HepG2 (cell line): Measurements from ENCODE around the gene RXYLT1. TPM values are rescaled to one million over a fixed set of nuclear protein-coding genes. Genes with fewer than 3 reads are reported as not detected.

Source experiments
- ATAC-seq: fragments of 200-7000 bp; cut with Tn5 transposase; 3 replicates; pipeline ENCODE4 v1.9.1; 2020; ENCODE audit warnings: mild to moderate bottlenecking, moderate library complexity
- BruUV-seq: library from RNA; stranded (reverse); fragments of 400-500 nt; replicated peaks from 2 replicates; lab custom pipeline; 2021; lab: Mats Ljungman, UMichigan
- CTCF ChIA-PET: fragments of 300-600 bp; formaldehyde crosslinking; extraction: SDS; loops from one replicate; lab custom pipeline; 2021; ENCODE audit warnings: low total read pairs, inconsistent platforms, low intra/inter-chr PET ratio; lab: Yijun Ruan, JAX
- POLR2A ChIA-PET: fragments of 350-600 bp; sonication (Branson Sonifier 250); formaldehyde crosslinking; loops from one replicate; lab custom pipeline; 2020; ENCODE audit warnings: antibody characterized with exemption, inconsistent platforms; lab: Yijun Ruan, JAX
- DNase-seq: peaks from one replicate; pipeline ENCODE4 v3.0.0-alpha.2; 2015; ENCODE audit warnings: low spot score
- FAIRE-seq: peaks from 3 replicates; lab custom pipeline; 2011; peaks lifted over from hg19 to GRCh38; lab: Jason Lieb, UNC
- H2AFZ ChIP-seq: one replicate; pipeline ENCODE4 v1.6.1; 2011; ENCODE audit warnings: low read length, inconsistent platforms
- H3K27ac ChIP-seq: fragments of 300-600 bp; 3 replicates; pipeline ENCODE4 v1.8.0; 2011; ENCODE audit warnings: mixed run types, mild to moderate bottlenecking, mixed read lengths, low read length, inconsistent platforms; ENCODE audit not compliant: insufficient read depth; ENCODE audit errors: extremely low read length
- H3K27me3 ChIP-seq, 2 experiments: fragments of 200-600 bp in 1 of 2; 2 replicates in 1 of 2; 3 replicates in 1 of 2; pipeline versions ENCODE4 v1.6.0 to v1.8.0; 2011; ENCODE audit warnings: low read length in 2 of 2, mild to moderate bottlenecking in 2 of 2, moderate library complexity in 2 of 2, inconsistent platforms in 1 of 2; ENCODE audit not compliant: insufficient read depth in 2 of 2, control insufficient read depth in 1 of 2
- H3K36me3 ChIP-seq, 2 experiments: fragments of 200-600 bp in 1 of 2; replicated peaks in 1 of 2; 2 replicates in 1 of 2; 3 replicates in 1 of 2; pipeline versions ENCODE4 v1.5.1 to v1.8.0; 2011; ENCODE audit warnings: low read length in 2 of 2, inconsistent platforms in 1 of 2; ENCODE audit not compliant: insufficient read depth in 2 of 2, control insufficient read depth in 1 of 2
- H3K4me1 ChIP-seq: 2 replicates; pipeline ENCODE4 v1.5.1; 2012; ENCODE audit warnings: low read length, inconsistent platforms; ENCODE audit not compliant: insufficient read depth
- H3K4me2 ChIP-seq: 2 replicates; pipeline ENCODE4 v1.6.0; 2011; ENCODE audit warnings: low read depth, low read length, inconsistent platforms
- H3K4me3 ChIP-seq, 3 experiments: fragments of 200-600 bp in 1 of 3; sonication (generic), shearing (Covaris generic) in 1 of 3; replicated peaks in 1 of 3; 2 replicates each; pipeline ENCODE4 v1.5.1; 2011 to 2016; ENCODE audit warnings: low read length in 3 of 3, inconsistent platforms in 2 of 3, low read depth in 2 of 3, mild to moderate bottlenecking in 2 of 3, control low read depth in 1 of 3, mixed read lengths in 1 of 3; ENCODE audit not compliant: insufficient read depth in 1 of 3
- H3K79me2 ChIP-seq: one replicate; pipeline ENCODE4 v1.6.1; 2011; ENCODE audit warnings: low read length, inconsistent platforms; ENCODE audit not compliant: insufficient read depth
- H3K9ac ChIP-seq: 2 replicates; pipeline ENCODE4 v1.6.0; 2011; ENCODE audit warnings: mild to moderate bottlenecking, low read depth, low read length, inconsistent platforms; ENCODE audit not compliant: insufficient read depth
- H3K9me3 ChIP-seq: 2 replicates; pipeline ENCODE4 v1.5.1; 2012; ENCODE audit warnings: mild to moderate bottlenecking, low read length
- H4K20me1 ChIP-seq: 2 replicates; pipeline ENCODE4 v1.6.0; 2011; ENCODE audit warnings: inconsistent platforms, mild to moderate bottlenecking, low read length, moderate library complexity; ENCODE audit not compliant: insufficient read depth
- ATF4 ChIP-seq, 2 experiments: fragments of 450-650 bp in 1 of 2; sonication (generic) in 1 of 2; formaldehyde crosslinking; IDR thresholded peaks; 2 replicates each; pipeline versions ENCODE4 v1.5.0 to v1.8.0; 2020 to 2022; ENCODE audit warnings: mild to moderate bottlenecking in 1 of 2, missing genetic modification reagents in 1 of 2
- CAMTA2 ChIP-seq: sonication (generic); formaldehyde crosslinking; IDR thresholded peaks from 2 replicates; pipeline ENCODE4 v1.4.0; 2020; ENCODE audit warnings: mild to moderate bottlenecking, missing genetic modification reagents, borderline replicate concordance
- FOXM1 ChIP-seq: sonication (generic); formaldehyde crosslinking; IDR thresholded peaks from 2 replicates; pipeline ENCODE4 v1.5.0; 2020; ENCODE audit warnings: missing genetic modification reagents
- FOXP1 ChIP-seq, 2 experiments: fragments of 450-650 bp in 1 of 2; IDR thresholded peaks; 2 replicates each; pipeline ENCODE4 v1.6.1; 2017 to 2018; ENCODE audit warnings: antibody characterized with exemption in 1 of 2
- GATAD2A ChIP-seq: IDR thresholded peaks from 2 replicates; pipeline ENCODE4 v1.6.1; 2016
- HIVEP1 ChIP-seq: sonication (generic); formaldehyde crosslinking; IDR thresholded peaks from 2 replicates; pipeline ENCODE4 v1.4.0; 2020; ENCODE audit warnings: mild to moderate bottlenecking, missing genetic modification reagents
- KLF16 ChIP-seq, 2 experiments: sonication (generic) in 1 of 2; formaldehyde crosslinking in 1 of 2; IDR thresholded peaks; 2 replicates each; pipeline versions ENCODE4 v1.6.1 to v1.8.0; 2016 to 2023; ENCODE audit warnings: missing genetic modification reagents in 2 of 2, missing compliant biosample characterization in 1 of 2
- MAX ChIP-seq: IDR thresholded peaks from 2 replicates; pipeline ENCODE4 v1.6.1; 2012; ENCODE audit warnings: inconsistent platforms
- NKX3-1 ChIP-seq: sonication (generic); formaldehyde crosslinking; IDR thresholded peaks from 2 replicates; pipeline ENCODE4 v1.5.0; 2020; ENCODE audit warnings: missing genetic modification reagents
- POLR2G ChIP-seq: fragments of 200-400 bp; formaldehyde crosslinking; IDR thresholded peaks from 2 replicates; pipeline ENCODE4 v1.6.1; 2018; ENCODE audit warnings: mild to moderate bottlenecking, low read depth, low read length, moderate library complexity
- RCOR2 ChIP-seq: IDR thresholded peaks from 2 replicates; pipeline ENCODE4 v1.6.1; 2016; ENCODE audit warnings: missing biosample characterization, missing genetic modification reagents
- SMARCE1 ChIP-seq: fragments of 450-650 bp; IDR thresholded peaks from 2 replicates; pipeline ENCODE4 v1.6.1; 2017; ENCODE audit warnings: borderline replicate concordance
- SMC3 ChIP-seq: IDR thresholded peaks from 2 replicates; pipeline ENCODE4 v1.6.1; 2011; ENCODE audit warnings: low read length, improper control_type of control experiment
- TARDBP ChIP-seq: sonication (generic); formaldehyde crosslinking; IDR thresholded peaks from 2 replicates; pipeline ENCODE4 v1.8.0; 2022; ENCODE audit warnings: mild to moderate bottlenecking, missing genetic modification reagents
- TEAD2 ChIP-seq: sonication (generic); formaldehyde crosslinking; IDR thresholded peaks from 2 replicates; pipeline ENCODE4 v1.9.0; 2021; ENCODE audit warnings: missing genetic modification reagents
- ZC3H13 ChIP-seq: sonication (generic); formaldehyde crosslinking; IDR thresholded peaks from 2 replicates; pipeline ENCODE4 v1.8.1; 2023; ENCODE audit warnings: mild to moderate bottlenecking, missing genetic modification reagents, moderate library complexity
- ZFP36 ChIP-seq: fragments of 150-350 bp; IDR thresholded peaks from 2 replicates; pipeline ENCODE4 v1.6.1; 2018; ENCODE audit warnings: borderline replicate concordance, low read length, low read depth; ENCODE audit not compliant: partially characterized antibody
- ZNF746 ChIP-seq: sonication (generic); formaldehyde crosslinking; IDR thresholded peaks from 2 replicates; pipeline ENCODE4 v1.8.0; 2022; ENCODE audit warnings: mild to moderate bottlenecking, missing genetic modification reagents
- WGBS: methylation state at CpG from one replicate; pipeline ENCODE4 v1.1.6; 2017; ENCODE audit warnings: low lambda C conversion rate; 5-methylcytosine and 5-hydroxymethylcytosine counted together
- in situ Hi-C: cut with HindIII; loops from 2 replicates; pipeline ENCODE4 v1.10.0; 2017; ENCODE audit warnings: low pct_unique_long_range_greater_than_20kb; ENCODE audit not compliant: extremely low pct_ligation_motif_present
- intact Hi-C: fragments of 100-400 bp; cut with micrococcal nuclease; formaldehyde crosslinking; loops from one replicate; pipeline ENCODE4 v1.10.0; 2022; ENCODE audit not compliant: unreplicated experiment
- polyA plus RNA-seq, 8 experiments: library from polyadenylated mRNA; depleted of rRNA in 3 of 8; stranded (reverse) in 7 of 8; unstranded in 1 of 8; fragments of >200 nt; fragmentation: Illumina TruSeq in 4 of 8; extraction: Trizol in 4 of 8; gene quantifications; 2 replicates each; pipeline versions ENCODE4 v1.2.1 to v1.2.3, GENCODE V29; 2011 to 2016; ENCODE audit warnings: low read depth in 4 of 8, missing spikeins in 1 of 8, mixed read lengths in 1 of 8; ENCODE audit not compliant: insufficient read depth in 1 of 8
- total RNA-seq, 5 experiments: library from RNA; depleted of rRNA; stranded (reverse); fragments of >200 nt; fragmentation: Illumina TruSeq; extraction: Trizol; gene quantifications; 2 replicates each; pipeline ENCODE4 v1.2.3, GENCODE V29; 2016; ENCODE audit warnings: low read depth in 1 of 5
- TF ChIP-seq, protein P1 (sequence below): sonication (generic); formaldehyde crosslinking; IDR thresholded peaks from 2 replicates; pipeline ENCODE4 v1.4.0; 2020; ENCODE audit warnings: missing genetic modification reagents, mild to moderate bottlenecking, borderline replicate concordance
- TF ChIP-seq, protein P2 (sequence below): fragments of 450-650 bp; IDR thresholded peaks from 2 replicates; pipeline ENCODE4 v1.6.1; 2017

Gene RXYLT1
- total and polyA plus RNA-seq, 2 of the 13 experiments (the other 11 are each of a cell fraction or from before 2014, with no cell fraction given), result 8.3 to 15.5 TPM

DNA sequence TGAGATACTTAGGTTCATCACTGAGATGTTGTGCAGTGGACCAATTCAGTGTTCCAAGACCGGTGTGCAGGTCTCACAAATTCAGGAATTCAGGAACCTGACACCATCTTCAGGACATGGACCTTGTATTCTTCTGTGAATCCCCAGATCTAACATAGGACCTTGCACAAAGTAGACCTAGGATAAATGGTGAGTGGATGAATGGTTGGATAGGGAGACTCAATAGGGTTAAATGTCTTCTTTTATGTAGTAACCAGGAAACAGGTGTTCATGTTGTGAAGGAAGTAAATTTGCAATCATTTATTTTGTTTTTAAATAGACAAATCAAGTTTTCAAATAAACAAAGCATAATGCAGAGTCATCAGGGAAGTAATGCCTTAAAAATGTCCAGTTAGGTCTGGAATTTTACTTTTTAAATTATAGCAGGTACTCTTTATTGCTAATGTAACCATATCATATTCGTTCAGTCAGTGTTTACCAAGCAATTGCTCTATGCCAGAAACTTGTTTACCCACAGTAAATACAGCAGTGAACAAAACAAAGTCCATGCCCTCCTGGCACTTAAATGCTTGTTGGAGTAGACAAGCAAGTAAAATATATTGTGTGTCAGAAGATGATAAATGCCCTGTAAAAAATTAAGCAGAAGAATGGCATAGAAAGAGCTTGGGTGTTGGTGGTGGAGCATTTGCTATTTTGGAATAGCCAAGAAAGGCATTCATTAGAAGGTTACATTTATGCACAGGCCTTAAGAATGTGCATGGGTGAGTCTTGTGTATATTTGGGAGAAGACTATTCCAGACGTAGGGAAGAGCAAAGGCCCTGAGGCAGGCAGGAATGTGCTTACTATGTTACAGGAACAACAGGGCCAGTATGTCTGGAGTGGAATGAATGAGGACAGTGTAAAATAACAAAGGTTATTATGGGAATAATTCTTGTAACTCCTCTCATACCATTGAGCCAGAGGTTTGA lies 26.3 kb downstream of the RXYLT1 start:
- peak overlapping the region; percentile 13 for H3K27ac ChIP-seq
- ATAC-seq (peak; percentile 91), DNase-seq (peak; percentile 59), FAIRE-seq (peak; percentile 59)
- H4K20me1 ChIP-seq, result no peaks in the 10 kb centered on the region
- in situ Hi-C loops (loop anchor here (10.0 to 25.0 kb wide), 2 partner anchors 144 to 381 kb away; partner anchors contain the start of gene DPY19L2), intact Hi-C loops (no loop called here)
- no TSS peak for BruUV-seq
- WGBS, result 43% methylated on average over 3 of the region's 3 CpGs
- no peaks in the 10 kb centered on the region for H3K79me2 ChIP-seq
- no peaks in the 10 kb centered on the region for H3K27me3 ChIP-seq
- no peak overlapping the region for H2AFZ ChIP-seq
- H3K4me2 ChIP-seq, result no peak overlapping the region
- H3K36me3 ChIP-seq, result peaks cover 0 to 2% of the 10 kb centered on the region in 2 experiments; a peak in 3 of 5 replicates
- POLR2A ChIA-PET, result no interaction called here
- CTCF ChIA-PET, result no interaction called here
- H3K9me3 ChIP-seq, result no peaks in the 10 kb centered on the region
- H3K9ac ChIP-seq, result no peak overlapping the region
- H3K4me1 ChIP-seq, result peaks cover 30% of the 10 kb centered on the region
- no peak overlapping the region for H3K4me3 ChIP-seq
- TF ChIP-seq MAX (no peak), SMC3 (no peak), ATF4 (CRISPR knock-in tag; IDR thresholded peaks at IDR 0.05) (0 out of 4 replicates have a peak, but pooled peaks of 1 of the 2 experiments have one; percentile 18), ZNF746 (no peak), TEAD2 (CRISPR knock-in tag) (no peak), NKX3-1 (CRISPR knock-in tag) (no peak), HIVEP1 (no peak), SMARCE1 (0 out of 2 replicates have a peak, but pooled peaks have one; percentile 34), POLR2G (no peak), ZC3H13 (CRISPR knock-in tag) (no peak), ZFP36 (no peak), KLF16 (CRISPR knock-in tag; IDR thresholded peaks at IDR 0.05) (no peak), CAMTA2 (no peak), RCOR2 (CRISPR knock-in tag) (no peak), FOXM1 (CRISPR knock-in tag) (no peak), FOXP1 (IDR thresholded peaks at IDR 0.05) (peak; percentile 85), FOXP1 (CRISPR knock-in tag; IDR thresholded peaks at IDR 0.05) (peak; percentile 92), GATAD2A (peak; percentile 70), TARDBP (CRISPR knock-in tag) (no peak)
- TF ChIP-seq, protein P1, sequence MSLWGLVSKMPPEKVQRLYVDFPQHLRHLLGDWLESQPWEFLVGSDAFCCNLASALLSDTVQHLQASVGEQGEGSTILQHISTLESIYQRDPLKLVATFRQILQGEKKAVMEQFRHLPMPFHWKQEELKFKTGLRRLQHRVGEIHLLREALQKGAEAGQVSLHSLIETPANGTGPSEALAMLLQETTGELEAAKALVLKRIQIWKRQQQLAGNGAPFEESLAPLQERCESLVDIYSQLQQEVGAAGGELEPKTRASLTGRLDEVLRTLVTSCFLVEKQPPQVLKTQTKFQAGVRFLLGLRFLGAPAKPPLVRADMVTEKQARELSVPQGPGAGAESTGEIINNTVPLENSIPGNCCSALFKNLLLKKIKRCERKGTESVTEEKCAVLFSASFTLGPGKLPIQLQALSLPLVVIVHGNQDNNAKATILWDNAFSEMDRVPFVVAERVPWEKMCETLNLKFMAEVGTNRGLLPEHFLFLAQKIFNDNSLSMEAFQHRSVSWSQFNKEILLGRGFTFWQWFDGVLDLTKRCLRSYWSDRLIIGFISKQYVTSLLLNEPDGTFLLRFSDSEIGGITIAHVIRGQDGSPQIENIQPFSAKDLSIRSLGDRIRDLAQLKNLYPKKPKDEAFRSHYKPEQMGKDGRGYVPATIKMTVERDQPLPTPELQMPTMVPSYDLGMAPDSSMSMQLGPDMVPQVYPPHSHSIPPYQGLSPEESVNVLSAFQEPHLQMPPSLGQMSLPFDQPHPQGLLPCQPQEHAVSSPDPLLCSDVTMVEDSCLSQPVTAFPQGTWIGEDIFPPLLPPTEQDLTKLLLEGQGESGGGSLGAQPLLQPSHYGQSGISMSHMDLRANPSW (CRISPR knock-in tag), result no peak
- TF ChIP-seq, protein P2, sequence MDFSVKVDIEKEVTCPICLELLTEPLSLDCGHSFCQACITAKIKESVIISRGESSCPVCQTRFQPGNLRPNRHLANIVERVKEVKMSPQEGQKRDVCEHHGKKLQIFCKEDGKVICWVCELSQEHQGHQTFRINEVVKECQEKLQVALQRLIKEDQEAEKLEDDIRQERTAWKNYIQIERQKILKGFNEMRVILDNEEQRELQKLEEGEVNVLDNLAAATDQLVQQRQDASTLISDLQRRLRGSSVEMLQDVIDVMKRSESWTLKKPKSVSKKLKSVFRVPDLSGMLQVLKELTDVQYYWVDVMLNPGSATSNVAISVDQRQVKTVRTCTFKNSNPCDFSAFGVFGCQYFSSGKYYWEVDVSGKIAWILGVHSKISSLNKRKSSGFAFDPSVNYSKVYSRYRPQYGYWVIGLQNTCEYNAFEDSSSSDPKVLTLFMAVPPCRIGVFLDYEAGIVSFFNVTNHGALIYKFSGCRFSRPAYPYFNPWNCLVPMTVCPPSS, result no peak
